BLaER1 (cell line): ENCODE measurements around the gene UBE3A.

Experiments used
- H3K27ac ChIP-seq: shearing (Covaris generic); formaldehyde crosslinking; 2 replicates; pipeline ENCODE4 v1.8.1; 2022
- H3K27me3 ChIP-seq: shearing (Covaris generic); formaldehyde crosslinking; 2 replicates; pipeline ENCODE4 v1.8.1; 2022
- H3K36me3 ChIP-seq: shearing (Covaris generic); formaldehyde crosslinking; 2 replicates; pipeline ENCODE4 v1.8.1; 2022
- H3K4me1 ChIP-seq: shearing (Covaris generic); formaldehyde crosslinking; 2 replicates; pipeline ENCODE4 v1.8.1; 2022
- H3K4me2 ChIP-seq: shearing (Covaris generic); formaldehyde crosslinking; 2 replicates; pipeline ENCODE4 v1.8.1; 2022
- H3K4me3 ChIP-seq: shearing (Covaris generic); formaldehyde crosslinking; 2 replicates; pipeline ENCODE4 v1.8.1; 2022
- H3K9ac ChIP-seq: shearing (Covaris generic); formaldehyde crosslinking; 2 replicates; pipeline ENCODE4 v1.8.1; 2022
- H3K9me3 ChIP-seq: shearing (Covaris generic); formaldehyde crosslinking; 2 replicates; pipeline ENCODE4 v1.8.1; 2022
- H4K20me1 ChIP-seq: shearing (Covaris generic); formaldehyde crosslinking; 2 replicates; pipeline ENCODE4 v1.8.1; 2022
- Cebpa-rat ChIP-seq: shearing (Covaris generic); IDR thresholded peaks from 2 replicates; pipeline ENCODE4 v1.8.1; 2022

Gene UBE3A

GRCh38 chr15:25441111-25441510, 2.3 kb upstream of the UBE3A start:
- TF ChIP-seq Cebpa-rat, result no peak
- Histone ChIP-seq H3K27me3 (no peaks in the 10 kb centered on the region; the same call in 1 of the 2 replicates), H3K27ac (no peak overlapping the region), H3K36me3 (peaks cover under 1% of the 10 kb centered on the region; the same call in 1 of the 2 replicates), H3K4me2 (no peak overlapping the region), H3K4me1 (peaks cover 20% of the 10 kb centered on the region), H3K9ac (no peak overlapping the region), H3K4me3 (no peak overlapping the region), H3K9me3 (peaks cover 2% of the 10 kb centered on the region; the same call in 1 of the 2 replicates), H4K20me1 (peaks cover 24% of the 10 kb centered on the region)

DNA sequence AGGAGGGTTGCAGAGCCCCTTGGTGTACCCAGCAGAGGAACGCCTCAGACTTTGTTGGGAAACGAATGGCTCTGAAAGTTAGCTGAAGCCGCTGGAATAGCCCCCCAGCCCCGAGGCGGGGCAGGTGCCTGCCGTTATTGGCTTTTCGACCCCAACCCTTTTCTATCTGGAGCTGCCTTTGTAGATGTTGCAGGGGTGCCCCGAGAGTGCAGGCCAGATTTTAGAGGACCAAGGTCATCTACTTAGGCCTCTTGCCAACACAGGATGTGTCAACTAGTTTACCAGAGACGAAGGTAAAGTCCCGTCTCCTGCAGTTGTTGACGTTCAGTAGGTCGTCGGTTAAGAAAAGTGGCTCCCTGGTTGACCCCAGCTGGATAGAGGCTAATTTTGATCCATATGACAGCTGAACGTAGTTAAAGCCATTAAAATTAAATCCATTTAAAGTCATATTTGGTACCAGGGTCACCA, 579 bp upstream of the UBE3A start:
- Histone ChIP-seq H3K9me3 (peaks cover 19% of the 10 kb centered on the region), H3K9ac (peak overlapping the region; percentile 100), H3K27ac (peak overlapping the region; percentile 100), H3K4me3 (peak overlapping the region; percentile 100), H3K4me2 (peak overlapping the region; percentile 97), H4K20me1 (peaks cover 42% of the 10 kb centered on the region), H3K4me1 (peaks cover 26% of the 10 kb centered on the region), H3K36me3 (peaks cover 16% of the 10 kb centered on the region; the same call in 1 of the 2 replicates), H3K27me3 (no peaks in the 10 kb centered on the region; the same call in 1 of the 2 replicates)
- no peak for TF ChIP-seq Cebpa-rat

DNA sequence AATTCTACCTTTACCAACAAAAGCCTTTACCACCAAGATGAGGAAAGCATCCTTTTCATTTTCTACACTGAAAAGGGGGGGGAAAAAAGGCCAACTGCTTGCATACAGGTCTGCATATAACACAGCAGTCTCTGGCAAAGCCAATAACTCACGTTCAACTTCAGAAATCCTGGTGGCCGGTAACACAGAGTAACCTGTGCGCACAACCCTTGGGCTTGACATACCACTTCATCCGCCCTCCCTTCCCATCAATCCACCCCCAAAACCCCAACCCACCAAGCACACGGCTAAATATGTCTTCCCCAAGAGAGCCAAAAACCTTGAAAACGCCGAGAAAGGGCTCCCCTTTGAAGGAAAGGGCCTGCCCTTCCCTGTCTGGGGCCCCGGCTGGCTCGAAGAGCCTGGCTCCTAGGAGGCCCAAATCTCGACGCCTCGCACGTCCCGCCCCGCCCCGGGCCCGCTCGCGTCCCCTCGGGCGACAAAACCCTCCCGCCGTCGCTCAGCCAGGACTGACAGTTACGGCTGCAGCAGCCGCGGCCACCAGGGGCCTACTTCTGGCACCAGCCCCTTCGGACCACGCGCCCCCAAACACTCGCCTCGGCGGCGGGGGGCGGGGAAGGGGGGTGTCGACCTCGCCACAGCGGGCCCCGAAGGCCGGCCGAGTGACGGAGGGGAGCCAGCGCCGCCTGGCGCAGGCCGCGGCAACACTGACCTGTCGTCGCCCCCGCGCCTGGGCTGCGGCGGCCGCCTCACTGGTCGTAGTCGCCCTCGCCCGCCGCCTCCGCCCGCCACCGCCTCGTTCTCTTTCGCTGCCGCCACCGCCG, 835 bp downstream of the UBE3A start:
- H3K27ac ChIP-seq, result peak overlapping the region; percentile 100
- peaks cover 56% of the 10 kb centered on the region for H4K20me1 ChIP-seq

GRCh38 chr15:25436707-25437106, 2.1 kb downstream of the UBE3A start:
- Histone ChIP-seq H3K9ac (no peak overlapping the region), H3K4me3 (peak overlapping the region; percentile 100), H4K20me1 (peaks cover 68% of the 10 kb centered on the region)

More for the DNA sequence above, 835 bp downstream of the UBE3A start:
- Histone ChIP-seq H3K4me1 (peaks cover 28% of the 10 kb centered on the region), H3K4me3 (peak overlapping the region; percentile 100), H3K9ac (peak overlapping the region; percentile 100), H3K4me2 (peak overlapping the region; percentile 85), H3K27me3 (no peaks in the 10 kb centered on the region; the same call in 1 of the 2 replicates), H3K36me3 (peaks cover 29% of the 10 kb centered on the region; the same call in 1 of the 2 replicates), H3K9me3 (peaks cover 33% of the 10 kb centered on the region)
- no peak for TF ChIP-seq Cebpa-rat

GRCh38 chr15:25435474-25436243, 3.2 kb downstream of the UBE3A start:
- H3K27me3 ChIP-seq, result no peaks in the 10 kb centered on the region
- TF ChIP-seq Cebpa-rat, result no peak
- no peak overlapping the region for H3K27ac ChIP-seq
- no peak overlapping the region for H3K4me3 ChIP-seq
- H3K36me3 ChIP-seq, result peaks cover 49% of the 10 kb centered on the region
- H3K9ac ChIP-seq, result no peak overlapping the region
- peak overlapping the region; percentile 85 for H3K4me2 ChIP-seq
- peaks cover 79% of the 10 kb centered on the region for H4K20me1 ChIP-seq
- peaks cover 48% of the 10 kb centered on the region for H3K9me3 ChIP-seq
- H3K4me1 ChIP-seq, result peaks cover 28% of the 10 kb centered on the region

More at GRCh38 chr15:25436707-25437106, 2.1 kb downstream of the UBE3A start:
- no peaks in the 10 kb centered on the region for H3K27me3 ChIP-seq
- no peak for TF ChIP-seq Cebpa-rat
- peak overlapping the region; percentile 85 for H3K4me2 ChIP-seq
- peaks cover 42% of the 10 kb centered on the region for H3K9me3 ChIP-seq
- no peak overlapping the region for H3K27ac ChIP-seq
- peaks cover 28% of the 10 kb centered on the region for H3K4me1 ChIP-seq
- H3K36me3 ChIP-seq, result peaks cover 38% of the 10 kb centered on the region; the same call in 1 of the 2 replicates

- no peak overlapping the region for H3K4me2 ChIP-seq
Measured at GRCh38 chr15:25433118-25433865, 5.5 kb downstream of the UBE3A start.

DNA sequence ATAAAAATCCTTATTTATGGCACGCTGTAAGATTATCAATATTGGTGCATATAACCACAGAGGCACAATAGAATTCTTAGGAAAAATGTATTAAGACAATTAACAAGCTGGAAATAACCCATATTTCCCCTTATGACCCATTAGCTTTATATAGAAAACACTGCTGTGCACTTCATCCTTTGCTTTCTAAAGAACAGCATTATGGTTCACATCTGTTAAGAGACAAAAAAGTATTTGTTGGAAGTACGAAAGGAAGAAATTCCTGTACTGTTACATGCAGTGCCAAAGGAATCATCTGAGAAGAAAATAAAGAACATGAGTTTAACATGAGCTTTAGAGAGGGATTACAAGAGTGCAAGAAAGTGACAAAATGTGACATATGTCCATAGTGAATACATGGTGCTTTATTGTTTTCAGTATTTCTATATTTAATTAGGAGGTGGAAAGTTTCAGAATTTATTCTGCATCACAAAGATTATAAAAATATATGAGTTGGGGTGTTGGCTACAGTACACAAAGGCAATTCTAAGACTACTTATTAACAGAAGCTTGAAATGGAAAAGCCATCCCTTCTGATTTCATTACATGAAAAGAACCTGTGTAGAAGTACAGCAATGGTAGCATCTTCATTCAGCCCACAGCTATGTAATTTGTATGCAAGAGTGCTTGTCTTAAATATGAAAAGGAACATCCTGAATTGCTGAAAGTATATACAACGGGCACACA, 6.8 kb downstream of the UBE3A start:
- Histone ChIP-seq H3K4me3 (no peak overlapping the region), H3K27me3 (no peaks in the 10 kb centered on the region), H3K27ac (no peak overlapping the region), H3K36me3 (peaks cover 68% of the 10 kb centered on the region), H3K4me2 (no peak overlapping the region), H3K9me3 (peaks cover 65% of the 10 kb centered on the region), H3K9ac (no peak overlapping the region), H3K4me1 (peaks cover 17% of the 10 kb centered on the region), H4K20me1 (peaks cover 96% of the 10 kb centered on the region)
- TF ChIP-seq Cebpa-rat, result no peak

More at GRCh38 chr15:25433118-25433865, 5.5 kb downstream of the UBE3A start:
- peaks cover 21% of the 10 kb centered on the region for H3K4me1 ChIP-seq
- peaks cover 55% of the 10 kb centered on the region for H3K9me3 ChIP-seq
- TF ChIP-seq Cebpa-rat, result no peak
- H3K9ac ChIP-seq, result no peak overlapping the region
- peaks cover 96% of the 10 kb centered on the region for H4K20me1 ChIP-seq
- H3K36me3 ChIP-seq, result peaks cover 59% of the 10 kb centered on the region
- H3K4me3 ChIP-seq, result no peak overlapping the region
- H3K27ac ChIP-seq, result no peak overlapping the region
- H3K27me3 ChIP-seq, result no peaks in the 10 kb centered on the region

- Histone ChIP-seq H3K27me3 (no peaks in the 10 kb centered on the region), H3K36me3 (peaks cover 72% of the 10 kb centered on the region)
Measured at GRCh38 chr15:25427861-25428260, 11.0 kb downstream of the UBE3A start.

More at GRCh38 chr15:25427861-25428260, 11.0 kb downstream of the UBE3A start:
- H3K9ac ChIP-seq, result no peak overlapping the region
- H3K27ac ChIP-seq, result no peak overlapping the region
- peaks cover 69% of the 10 kb centered on the region for H3K9me3 ChIP-seq
- H3K4me3 ChIP-seq, result no peak overlapping the region
- peaks cover 96% of the 10 kb centered on the region for H4K20me1 ChIP-seq
- no peaks in the 10 kb centered on the region for H3K4me1 ChIP-seq
- no peak for TF ChIP-seq Cebpa-rat
- no peak overlapping the region for H3K4me2 ChIP-seq
